ENCODE results near the gene DYNC1LI2.

DYNC1LI2 gene

GRCh38 chr16:66746048-66746447 is 5.4 kb downstream of the DYNC1LI2 start:
- TF ChIP-seq, protein P1, sequence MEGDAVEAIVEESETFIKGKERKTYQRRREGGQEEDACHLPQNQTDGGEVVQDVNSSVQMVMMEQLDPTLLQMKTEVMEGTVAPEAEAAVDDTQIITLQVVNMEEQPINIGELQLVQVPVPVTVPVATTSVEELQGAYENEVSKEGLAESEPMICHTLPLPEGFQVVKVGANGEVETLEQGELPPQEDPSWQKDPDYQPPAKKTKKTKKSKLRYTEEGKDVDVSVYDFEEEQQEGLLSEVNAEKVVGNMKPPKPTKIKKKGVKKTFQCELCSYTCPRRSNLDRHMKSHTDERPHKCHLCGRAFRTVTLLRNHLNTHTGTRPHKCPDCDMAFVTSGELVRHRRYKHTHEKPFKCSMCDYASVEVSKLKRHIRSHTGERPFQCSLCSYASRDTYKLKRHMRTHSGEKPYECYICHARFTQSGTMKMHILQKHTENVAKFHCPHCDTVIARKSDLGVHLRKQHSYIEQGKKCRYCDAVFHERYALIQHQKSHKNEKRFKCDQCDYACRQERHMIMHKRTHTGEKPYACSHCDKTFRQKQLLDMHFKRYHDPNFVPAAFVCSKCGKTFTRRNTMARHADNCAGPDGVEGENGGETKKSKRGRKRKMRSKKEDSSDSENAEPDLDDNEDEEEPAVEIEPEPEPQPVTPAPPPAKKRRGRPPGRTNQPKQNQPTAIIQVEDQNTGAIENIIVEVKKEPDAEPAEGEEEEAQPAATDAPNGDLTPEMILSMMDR (IDR thresholded peaks at IDR 0.05; ENCODE audit: low read depth, low read length) = no peak
- TF ChIP-seq, protein P2, sequence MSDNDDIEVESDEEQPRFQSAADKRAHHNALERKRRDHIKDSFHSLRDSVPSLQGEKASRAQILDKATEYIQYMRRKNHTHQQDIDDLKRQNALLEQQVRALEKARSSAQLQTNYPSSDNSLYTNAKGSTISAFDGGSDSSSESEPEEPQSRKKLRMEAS (IDR thresholded peaks at IDR 0.05; ENCODE audit: low read depth, low read length) = peak; percentile 80
- 0 out of 2 replicates have a peak, but pooled peaks have one; percentile 17 for TF ChIP-seq MYC (IDR thresholded peaks at IDR 0.05; ENCODE audit: low read depth, low read length)
- TF ChIP-seq POLR2A (IDR thresholded peaks at IDR 0.05; ENCODE audit: extremely low read depth, insufficient read length) = no peak
- peak overlapping the region; percentile 36 for H3K4me3 ChIP-seq (ENCODE audit: low read depth, low read length)
- DNase-seq (ENCODE audit: low read depth) = peak; percentile 60

DNA sequence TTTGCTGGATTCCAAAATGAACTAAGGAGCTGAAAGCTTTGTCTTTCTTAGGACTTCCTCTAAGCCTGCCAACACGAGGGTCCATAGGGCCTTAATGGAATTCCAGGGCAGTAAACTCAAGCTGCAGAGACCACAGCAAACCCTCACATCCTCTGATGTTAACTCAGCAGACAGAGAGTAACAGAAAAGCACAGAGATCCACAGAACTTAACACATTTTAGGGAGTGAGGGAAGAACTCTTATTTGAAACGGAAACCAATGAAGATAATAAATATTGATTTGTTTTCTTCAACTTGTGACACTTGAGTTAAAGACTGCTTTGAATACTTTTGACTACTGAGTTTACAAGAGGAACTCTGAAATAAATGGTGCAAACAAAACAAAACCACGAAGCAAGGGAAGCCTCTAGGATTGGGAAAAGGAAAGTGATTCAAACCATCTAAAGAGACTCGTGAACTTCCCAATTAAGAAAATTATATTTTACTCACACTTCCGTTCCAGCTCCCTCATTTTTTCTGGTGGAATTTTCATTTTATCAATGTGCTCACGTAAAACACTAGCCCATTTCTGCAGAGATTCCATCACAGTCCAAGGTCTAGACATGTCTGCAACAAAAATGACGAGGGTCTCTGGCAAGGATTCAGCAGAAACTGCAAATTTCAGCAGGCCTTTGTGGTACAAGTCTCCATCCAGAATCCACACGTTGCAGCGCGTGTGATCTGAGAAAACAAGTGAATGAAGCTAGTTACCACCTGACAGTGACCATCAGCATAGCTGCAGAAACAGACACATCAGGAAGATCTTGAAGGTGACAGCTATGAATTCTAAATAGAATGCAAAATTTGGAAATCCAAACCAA is 9.2 kb downstream of the DYNC1LI2 start:
- no peak overlapping the region for H3K4me3 ChIP-seq (ENCODE audit: low read depth, low read length)

DNA sequence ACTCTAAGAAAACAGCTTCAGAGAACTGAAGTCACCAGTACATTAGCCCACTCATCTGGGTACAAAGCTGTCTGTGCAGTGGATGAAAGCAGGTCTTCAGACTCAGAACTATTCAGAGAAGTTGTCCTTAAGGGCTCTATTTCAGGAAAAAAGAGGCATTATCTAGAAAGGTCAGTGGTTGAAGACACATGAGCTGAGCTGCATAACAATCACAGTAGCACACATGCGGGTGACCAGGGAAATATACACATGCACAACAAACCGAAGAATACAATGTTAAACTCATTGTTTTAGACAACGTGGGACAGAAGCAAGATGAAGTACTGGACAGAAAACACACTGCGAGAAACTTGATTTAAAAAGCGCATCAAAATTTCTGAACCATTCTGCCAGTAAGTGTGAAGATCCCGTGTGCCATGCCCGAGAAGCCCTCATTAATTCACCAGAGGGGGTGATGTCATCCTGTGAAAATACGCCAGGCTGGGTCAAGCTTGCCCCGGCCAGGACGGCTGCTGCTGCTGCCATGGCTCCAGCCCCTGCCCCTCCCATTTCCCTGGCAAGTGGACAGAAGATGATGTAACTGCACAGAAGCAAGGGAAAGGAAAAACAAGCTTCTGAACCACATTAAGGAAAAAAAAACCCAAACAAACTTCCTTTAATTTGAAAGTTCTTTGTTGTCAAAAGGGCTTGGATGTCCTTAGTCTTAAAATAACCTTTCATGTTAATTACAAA is 10.1 kb downstream of the DYNC1LI2 start:
- H3K4me3 ChIP-seq (ENCODE audit: low read depth, low read length) = no peak overlapping the region
- TF ChIP-seq, protein P1 (IDR thresholded peaks at IDR 0.05; ENCODE audit: low read depth, low read length) = no peak
- no peak for TF ChIP-seq MYC (IDR thresholded peaks at IDR 0.05; ENCODE audit: low read depth, low read length)
- TF ChIP-seq, protein P2 (IDR thresholded peaks at IDR 0.05; ENCODE audit: low read depth, low read length) = no peak
- TF ChIP-seq POLR2A (IDR thresholded peaks at IDR 0.05; ENCODE audit: extremely low read depth, insufficient read length) = no peak
- no peak for DNase-seq (ENCODE audit: low read depth)

More for the DNA sequence above, 9.2 kb downstream of the DYNC1LI2 start:
- no peak for TF ChIP-seq POLR2A (IDR thresholded peaks at IDR 0.05; ENCODE audit: extremely low read depth, insufficient read length)
- no peak for TF ChIP-seq MYC (IDR thresholded peaks at IDR 0.05; ENCODE audit: low read depth, low read length)
- TF ChIP-seq, protein P2 (IDR thresholded peaks at IDR 0.05; ENCODE audit: low read depth, low read length) = no peak
- TF ChIP-seq, protein P1 (IDR thresholded peaks at IDR 0.05; ENCODE audit: low read depth, low read length) = no peak
- no peak for DNase-seq (ENCODE audit: low read depth)

DNA sequence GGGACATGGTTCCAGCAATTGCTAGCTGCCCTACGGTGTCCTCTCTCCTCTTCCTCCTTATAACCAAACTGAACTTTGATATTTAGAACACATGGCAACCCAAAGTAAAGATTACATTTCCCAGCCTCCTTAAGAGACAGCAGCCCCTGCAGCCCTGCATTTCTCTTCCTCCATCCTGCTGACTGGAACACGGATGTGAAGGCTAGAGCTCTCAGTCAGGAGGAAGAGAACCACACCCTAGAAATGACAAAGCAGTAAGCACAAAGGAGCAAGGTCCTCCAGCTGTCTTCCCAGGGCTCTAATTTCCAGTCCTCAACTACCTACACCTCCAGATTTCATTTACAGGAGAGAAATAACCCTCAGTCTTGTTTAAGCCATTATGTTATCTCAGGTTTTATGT is 10.9 kb downstream of the DYNC1LI2 start:
- no peak for DNase-seq (ENCODE audit: low read depth)
- TF ChIP-seq, protein P2 (IDR thresholded peaks at IDR 0.05; ENCODE audit: low read depth, low read length) = no peak
- TF ChIP-seq MYC (IDR thresholded peaks at IDR 0.05; ENCODE audit: low read depth, low read length) (no peak), POLR2A (IDR thresholded peaks at IDR 0.05; ENCODE audit: extremely low read depth, insufficient read length) (no peak)
- TF ChIP-seq, protein P1 (IDR thresholded peaks at IDR 0.05; ENCODE audit: low read depth, low read length) = no peak
- no peak overlapping the region for H3K4me3 ChIP-seq (ENCODE audit: low read depth, low read length)

GRCh38 chr16:66740010-66740409 is 11.4 kb downstream of the DYNC1LI2 start:
- H3K4me3 ChIP-seq (ENCODE audit: low read depth, low read length) = no peak overlapping the region
- TF ChIP-seq, protein P1 (IDR thresholded peaks at IDR 0.05; ENCODE audit: low read depth, low read length) = peak; percentile 65
- TF ChIP-seq POLR2A (IDR thresholded peaks at IDR 0.05; ENCODE audit: extremely low read depth, insufficient read length) (no peak), MYC (IDR thresholded peaks at IDR 0.05; ENCODE audit: low read depth, low read length) (no peak)
- TF ChIP-seq, protein P2 (IDR thresholded peaks at IDR 0.05; ENCODE audit: low read depth, low read length) = no peak
- peak; percentile 62 for DNase-seq (ENCODE audit: low read depth)
